ENCODE measurements around the gene EZR. TPM values are rescaled to one million over a fixed set of nuclear protein-coding genes. Genes with fewer than 3 reads are reported as not detected.

EZR gene
- total RNA-seq, 1 experiment from 2014 or later: 263 TPM

DNA sequence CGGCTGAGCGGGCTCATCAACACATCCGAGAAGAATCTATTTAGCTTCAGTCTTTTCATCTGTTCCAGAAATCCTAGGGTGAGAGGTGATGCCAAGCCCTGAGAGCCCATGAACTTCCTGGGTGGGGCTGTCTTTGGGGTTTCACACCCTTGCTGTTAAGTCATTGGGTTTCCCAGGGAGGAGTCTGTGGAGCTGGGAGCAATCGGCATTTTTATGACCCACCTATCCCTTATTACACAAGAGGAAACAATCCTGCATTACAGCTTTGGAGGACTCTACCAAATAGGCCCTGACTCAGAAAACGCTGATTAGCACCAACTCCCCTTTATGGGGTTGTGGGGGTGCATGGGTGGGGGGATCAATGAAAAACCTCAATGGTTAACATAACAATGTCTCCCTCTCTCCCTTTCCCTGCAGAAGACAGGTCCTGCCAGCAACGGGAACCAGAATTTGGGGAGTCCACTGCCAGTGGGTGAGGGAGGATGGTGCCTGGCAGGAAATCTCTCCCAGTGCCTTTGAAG lies 46.3 kb downstream of the EZR start:
- Histone ChIP-seq H3K9me3 (ENCODE audit: control insufficient read depth, insufficient read depth, low read depth, low read length) (no peaks in the 10 kb centered on the region), H3K4me1 (ENCODE audit: control insufficient read depth, insufficient read depth, low read length) (no peaks in the 10 kb centered on the region), H3K27me3 (ENCODE audit: control insufficient read depth, insufficient read depth, low read length) (no peaks in the 10 kb centered on the region), H3K27ac (ENCODE audit: low read length) (no peak overlapping the region), H3K36me3 (ENCODE audit: control insufficient read depth, insufficient read depth, low read length) (peaks cover 35% of the 10 kb centered on the region), H3K4me3 (ENCODE audit: low read depth in 2 of 2, low read length in 2 of 2) (no peak overlapping the region)
- BruUV-seq (replicated peaks): no TSS peak
- POLR2A ChIA-PET: no interaction called here
- no peak for ATAC-seq
- CTCF ChIA-PET: interaction anchor here (0.8 kb wide), 1 partner anchor 186 kb away, joined by 3 read pairs; no protein-coding TSS in a partner anchor
- in situ Hi-C loops (cut with HindIII; ENCODE audit: low pct_unique_long_range_greater_than_20kb, low sequenced_read_pairs) (no loop called here), intact Hi-C loops (cut with micrococcal nuclease; ENCODE audit: unreplicated experiment) (no loop called here)
- no peak for DNase-seq (ENCODE audit: low read depth, low spot score)
- TF ChIP-seq TCF7L2 (IDR thresholded peaks at IDR 0.05; ENCODE audit: low read depth, low read length) (no peak), POLR2AphosphoS5 (IDR thresholded peaks at IDR 0.05; ENCODE audit: low read depth, low read length) (no peak), SIN3A (IDR thresholded peaks at IDR 0.05; ENCODE audit: borderline replicate concordance, insufficient read depth, low read depth, low read length) (no peak), REST (IDR thresholded peaks at IDR 0.05; ENCODE audit: insufficient read depth in 1 of 2, low read depth in 2 of 2, low read length in 1 of 2) (no peak)
- TF ChIP-seq, protein P1, sequence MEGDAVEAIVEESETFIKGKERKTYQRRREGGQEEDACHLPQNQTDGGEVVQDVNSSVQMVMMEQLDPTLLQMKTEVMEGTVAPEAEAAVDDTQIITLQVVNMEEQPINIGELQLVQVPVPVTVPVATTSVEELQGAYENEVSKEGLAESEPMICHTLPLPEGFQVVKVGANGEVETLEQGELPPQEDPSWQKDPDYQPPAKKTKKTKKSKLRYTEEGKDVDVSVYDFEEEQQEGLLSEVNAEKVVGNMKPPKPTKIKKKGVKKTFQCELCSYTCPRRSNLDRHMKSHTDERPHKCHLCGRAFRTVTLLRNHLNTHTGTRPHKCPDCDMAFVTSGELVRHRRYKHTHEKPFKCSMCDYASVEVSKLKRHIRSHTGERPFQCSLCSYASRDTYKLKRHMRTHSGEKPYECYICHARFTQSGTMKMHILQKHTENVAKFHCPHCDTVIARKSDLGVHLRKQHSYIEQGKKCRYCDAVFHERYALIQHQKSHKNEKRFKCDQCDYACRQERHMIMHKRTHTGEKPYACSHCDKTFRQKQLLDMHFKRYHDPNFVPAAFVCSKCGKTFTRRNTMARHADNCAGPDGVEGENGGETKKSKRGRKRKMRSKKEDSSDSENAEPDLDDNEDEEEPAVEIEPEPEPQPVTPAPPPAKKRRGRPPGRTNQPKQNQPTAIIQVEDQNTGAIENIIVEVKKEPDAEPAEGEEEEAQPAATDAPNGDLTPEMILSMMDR (IDR thresholded peaks at IDR 0.05): no peak

DNA sequence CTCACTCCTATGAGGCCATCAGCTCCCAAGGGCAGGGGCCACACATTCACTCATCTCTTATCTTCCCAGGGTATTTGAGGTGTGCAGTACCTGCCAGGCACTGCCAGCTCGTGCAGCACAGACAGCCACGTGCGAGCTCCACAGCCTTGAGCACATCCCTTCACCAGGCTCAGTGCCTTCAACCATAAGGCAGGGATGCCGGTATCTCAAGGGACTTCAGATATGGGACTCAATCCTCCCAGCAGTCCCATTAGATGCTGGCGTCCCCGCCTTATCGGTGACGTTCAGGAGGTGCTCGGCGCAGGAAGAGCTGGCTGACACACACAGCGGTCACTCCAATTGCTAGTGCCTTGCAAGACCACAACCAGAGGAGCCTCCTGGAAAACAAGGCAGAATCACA lies 47.0 kb downstream of the EZR start:
- H3K4me1 ChIP-seq (ENCODE audit: control insufficient read depth, insufficient read depth, low read length): no peaks in the 10 kb centered on the region
- no peak for DNase-seq (ENCODE audit: low read depth, low spot score)
- no TSS peak for BruUV-seq (replicated peaks)
- TF ChIP-seq POLR2AphosphoS5 (IDR thresholded peaks at IDR 0.05; ENCODE audit: low read depth, low read length) (no peak), REST (IDR thresholded peaks at IDR 0.05; ENCODE audit: insufficient read depth in 1 of 2, low read depth in 2 of 2, low read length in 1 of 2) (no peak), TCF7L2 (IDR thresholded peaks at IDR 0.05; ENCODE audit: low read depth, low read length) (no peak), SIN3A (IDR thresholded peaks at IDR 0.05; ENCODE audit: borderline replicate concordance, insufficient read depth, low read depth, low read length) (no peak)
- TF ChIP-seq, protein P1 (IDR thresholded peaks at IDR 0.05): no peak
- no peak for ATAC-seq
- H3K27ac ChIP-seq (ENCODE audit: low read length): no peak overlapping the region
- no peaks in the 10 kb centered on the region for H3K9me3 ChIP-seq (ENCODE audit: control insufficient read depth, insufficient read depth, low read depth, low read length)
- peaks cover 33% of the 10 kb centered on the region for H3K36me3 ChIP-seq (ENCODE audit: control insufficient read depth, insufficient read depth, low read length)
- no peak overlapping the region for H3K4me3 ChIP-seq (ENCODE audit: low read depth in 2 of 2, low read length in 2 of 2)
- ChIA-PET POLR2A (no interaction called here), CTCF (no interaction called here)
- in situ Hi-C loops (cut with HindIII; ENCODE audit: low pct_unique_long_range_greater_than_20kb, low sequenced_read_pairs): no loop called here
- H3K27me3 ChIP-seq (ENCODE audit: control insufficient read depth, insufficient read depth, low read length): no peaks in the 10 kb centered on the region
- intact Hi-C loops (cut with micrococcal nuclease; ENCODE audit: unreplicated experiment): no loop called here
